ENCODE results near the gene PDXP. TPM values are rescaled to one million over a fixed set of nuclear protein-coding genes. Genes with fewer than 3 reads are reported as not detected.

PDXP gene
- total and polyA plus RNA-seq, 2 of the 13 experiments (the other 11 are each of a cell fraction or from before 2014, with no cell fraction given), result 58.2 to 70.6 TPM

- peak overlapping the region; percentile 94 for H3K4me2 ChIP-seq (ENCODE audit: low read depth, low read length)
- intact Hi-C loops (cut with micrococcal nuclease; ENCODE audit: unreplicated experiment), result no loop called here
- BruUV-seq (replicated peaks), result no TSS peak
- H3K36me3 ChIP-seq (replicated peaks in 1 of 2; ENCODE audit: control insufficient read depth in 1 of 2, insufficient read depth in 2 of 2, low read length in 2 of 2), result no peaks in the 10 kb centered on the region; a peak in 1 of 5 replicates
- in situ Hi-C loops (cut with HindIII; ENCODE audit: extremely low pct_ligation_motif_present, low pct_unique_long_range_greater_than_20kb), result no loop called here
- no peak for FAIRE-seq
- no peaks in the 10 kb centered on the region for H3K79me2 ChIP-seq (ENCODE audit: insufficient read depth, low read length)
- CTCF ChIA-PET (ENCODE audit: low intra/inter-chr PET ratio, low total read pairs), result interaction anchor here (1.0 to 1.5 kb wide), 2 partner anchors 9 to 23 kb away, joined by 3 to 4 read pairs; no protein-coding TSS in a partner anchor
- DNase-seq (ENCODE audit: low spot score), result no peak
- peak overlapping the region in 1 of 3 experiments; percentile 69; a peak in 2 of 6 replicates for H3K4me3 ChIP-seq (replicated peaks in 1 of 3; ENCODE audit: insufficient read depth in 1 of 3, low read depth in 2 of 3, low read length in 3 of 3)
- no peaks in the 10 kb centered on the region for H3K9me3 ChIP-seq (ENCODE audit: low read length)
- ATAC-seq, result no peak
- POLR2A ChIA-PET, result interaction anchor here (0.8 to 15.8 kb wide), 14 partner anchors 7 to 263 kb away, joined by 3 to 242 read pairs (median 6); partner anchors contain the start of genes GCAT, GGA1, NOL12 and PDXP
- peaks cover 78% of the 10 kb centered on the region for H3K4me1 ChIP-seq (ENCODE audit: insufficient read depth, low read length)
- H3K27ac ChIP-seq (ENCODE audit: extremely low read length, insufficient read depth, low read length), result peak overlapping the region; percentile 84
- H3K27me3 ChIP-seq (ENCODE audit: control insufficient read depth in 1 of 2, insufficient read depth in 2 of 2, low read length in 2 of 2), result no peaks in the 10 kb centered on the region
- H3K9ac ChIP-seq (ENCODE audit: insufficient read depth, low read depth, low read length), result peak overlapping the region; percentile 63
- H4K20me1 ChIP-seq (ENCODE audit: insufficient read depth, low read length), result no peaks in the 10 kb centered on the region
- no peak overlapping the region for H2AFZ ChIP-seq (ENCODE audit: low read length)
- 40% methylated on average over 7 of the region's 11 CpGs for WGBS (ENCODE audit: low lambda C conversion rate)
- no peak for TF ChIP-seq SKI (IDR thresholded peaks at IDR 0.05; ENCODE audit: partially characterized antibody)
- TF ChIP-seq KAT7 (CRISPR knock-in tag; IDR thresholded peaks at IDR 0.05; ENCODE audit: borderline replicate concordance), result no peak
- no peak for TF ChIP-seq ZNF33B (CRISPR knock-in tag; IDR thresholded peaks at IDR 0.05)
- no peak for TF ChIP-seq GATAD1 (CRISPR knock-in tag; IDR thresholded peaks at IDR 0.05)
- TF ChIP-seq ZNF230 (CRISPR knock-in tag; IDR thresholded peaks at IDR 0.05), result no peak
- TF ChIP-seq CREB3 (CRISPR knock-in tag; IDR thresholded peaks at IDR 0.05), result 0 out of 2 replicates have a peak, but pooled peaks have one; percentile 51
- no peak for TF ChIP-seq CCAR2 (optimal IDR thresholded peaks at IDR 0.05; ENCODE audit: low read depth, low read length)
- TF ChIP-seq NFAT5 (CRISPR knock-in tag; IDR thresholded peaks at IDR 0.05), result no peak
- TF ChIP-seq ATF3 (CRISPR knock-in tag; IDR thresholded peaks at IDR 0.05), result no peak
- TF ChIP-seq SP4 (CRISPR knock-in tag; IDR thresholded peaks at IDR 0.05), result no peak
- TF ChIP-seq POGZ (CRISPR knock-in tag; IDR thresholded peaks at IDR 0.05), result peak; percentile 9; the same call in 1 of the 2 replicates
- TF ChIP-seq TCF7 (IDR thresholded peaks at IDR 0.05; ENCODE audit: low read depth), result no peak
- TF ChIP-seq U2AF1 (optimal IDR thresholded peaks at IDR 0.05; ENCODE audit: low read depth, low read length), result peak; percentile 15
- no peak for TF ChIP-seq HNF4G (IDR thresholded peaks at IDR 0.05; ENCODE audit: borderline replicate concordance, low read depth, low read length)
- no peak for TF ChIP-seq HNF4G (CRISPR knock-in tag; IDR thresholded peaks at IDR 0.05; ENCODE audit: borderline replicate concordance, low read depth)
- no peak for TF ChIP-seq ZNF850 (CRISPR knock-in tag; conservative IDR thresholded peaks at IDR 0.05)
- no peak for TF ChIP-seq ZFP36 (IDR thresholded peaks at IDR 0.05; ENCODE audit: borderline replicate concordance, low read depth, low read length, partially characterized antibody)
- peak; percentile 3; the same call in 1 of the 2 replicates for TF ChIP-seq THRA (CRISPR knock-in tag; IDR thresholded peaks at IDR 0.05; ENCODE audit: borderline replicate concordance)
Measured at GRCh38 chr22:37633089-37633624, 25.4 kb upstream of the PDXP start.

Measured in HepG2 (cell line).